HG03175 (cell line): Measurements from ENCODE around the gene TSPEAR.
"Not testable (repeated sequence)": the region's sequence is repeated elsewhere in the genome, so short reads cannot be mapped to it uniquely, and the experiment has no call there.

Experiments
- ATAC-seq: cut with Tn5 transposase; IDR thresholded peaks from one replicate; pipeline ENCODE4 v1.9.1; 2021; ENCODE audit warnings: mild to moderate bottlenecking, moderate library complexity; ENCODE audit not compliant: unreplicated experiment

The TSPEAR gene

GRCh38 chr21:44510508-44511218 lies 200.7 kb downstream of the TSPEAR start:
- ATAC-seq = no peak

- no peak for ATAC-seq
Measured at GRCh38 chr21:44510109-44510507, 201.3 kb downstream of the TSPEAR start.

GRCh38 chr21:44509539-44509938 lies 201.8 kb downstream of the TSPEAR start:
- ATAC-seq = no peak

GRCh38 chr21:44508711-44509445 lies 202.5 kb downstream of the TSPEAR start:
- ATAC-seq = no peak

- ATAC-seq = no peak
Measured at GRCh38 chr21:44508426-44508710, 203.0 kb downstream of the TSPEAR start.

GRCh38 chr21:44507673-44508425 lies 203.5 kb downstream of the TSPEAR start:
- no peak for ATAC-seq

- ATAC-seq = no peak
Measured at GRCh38 chr21:44506279-44507255, 204.8 kb downstream of the TSPEAR start.

GRCh38 chr21:44505673-44506278 lies 205.6 kb downstream of the TSPEAR start:
- no peak for ATAC-seq

GRCh38 chr21:44503901-44504399 lies 207.4 kb downstream of the TSPEAR start:
- ATAC-seq = no peak

- ATAC-seq = not testable (repeated sequence)
Measured at GRCh38 chr21:44503006-44503889, 208.1 kb downstream of the TSPEAR start.

- no peak for ATAC-seq
Measured at GRCh38 chr21:44502171-44502958, 209.0 kb downstream of the TSPEAR start.

GRCh38 chr21:44500111-44500510 lies 211.3 kb downstream of the TSPEAR start:
- no peak for ATAC-seq

GRCh38 chr21:44499631-44500030 lies 211.7 kb downstream of the TSPEAR start:
- ATAC-seq = no peak

GRCh38 chr21:44499211-44499560 lies 212.2 kb downstream of the TSPEAR start:
- ATAC-seq = no peak

GRCh38 chr21:44498280-44499210 lies 212.8 kb downstream of the TSPEAR start:
- no peak for ATAC-seq

GRCh38 chr21:44497703-44498126 lies 213.7 kb downstream of the TSPEAR start:
- no peak for ATAC-seq
